HG02610 (cell line): ENCODE measurements around the gene TBC1D9.
A peak's percentile ranks its signal among the peaks of the same experiment; 100 is the strongest.
"Not testable (repeated sequence)": the region's sequence is repeated elsewhere in the genome, so short reads cannot be mapped to it uniquely, and the experiment has no call there.

Source experiments
- ATAC-seq: cut with Tn5 transposase; IDR thresholded peaks from one replicate; pipeline ENCODE4 v1.9.1; 2021; ENCODE audit warnings: mild to moderate bottlenecking, moderate library complexity; ENCODE audit not compliant: unreplicated experiment

TBC1D9 gene

DNA sequence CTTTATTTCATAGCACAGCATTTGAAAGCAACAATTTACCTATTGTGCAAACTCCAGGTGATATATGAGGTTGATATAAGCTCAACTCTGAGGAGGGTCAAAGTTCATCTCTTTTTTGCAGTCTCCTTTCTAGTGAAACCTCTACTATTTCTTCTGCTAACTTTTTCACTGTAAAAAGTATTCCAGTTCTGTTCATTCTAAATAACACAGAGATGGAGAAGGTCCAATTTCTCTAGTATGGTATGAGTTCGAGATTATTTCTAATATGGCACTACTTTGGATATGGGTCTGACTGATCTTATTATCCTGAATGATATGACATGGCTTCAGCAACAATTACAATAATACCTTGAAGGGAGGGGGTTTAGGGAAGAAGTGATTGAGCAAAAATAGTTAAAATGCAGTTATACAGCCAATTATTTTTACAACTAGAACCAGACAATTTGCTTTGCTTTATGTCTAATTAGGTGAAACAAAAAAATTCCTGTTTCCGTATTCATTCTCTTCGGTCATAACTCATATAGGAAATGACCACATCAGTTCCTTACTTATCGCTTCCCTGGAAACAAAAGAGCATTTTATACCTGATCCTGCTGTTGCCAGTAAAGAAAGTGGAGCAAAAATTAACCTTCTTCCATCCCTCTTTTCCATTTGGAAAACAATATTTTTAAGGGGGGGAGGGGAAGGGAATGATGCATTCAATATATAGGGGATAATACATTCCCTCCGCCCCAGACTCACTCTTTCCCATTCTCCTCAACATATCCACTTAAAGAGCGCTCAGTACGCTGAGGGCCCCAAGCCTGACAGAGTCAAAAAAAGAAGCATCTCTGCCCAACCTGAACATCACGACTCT is 1.0 kb downstream of the TBC1D9 start:
- ATAC-seq = no peak

DNA sequence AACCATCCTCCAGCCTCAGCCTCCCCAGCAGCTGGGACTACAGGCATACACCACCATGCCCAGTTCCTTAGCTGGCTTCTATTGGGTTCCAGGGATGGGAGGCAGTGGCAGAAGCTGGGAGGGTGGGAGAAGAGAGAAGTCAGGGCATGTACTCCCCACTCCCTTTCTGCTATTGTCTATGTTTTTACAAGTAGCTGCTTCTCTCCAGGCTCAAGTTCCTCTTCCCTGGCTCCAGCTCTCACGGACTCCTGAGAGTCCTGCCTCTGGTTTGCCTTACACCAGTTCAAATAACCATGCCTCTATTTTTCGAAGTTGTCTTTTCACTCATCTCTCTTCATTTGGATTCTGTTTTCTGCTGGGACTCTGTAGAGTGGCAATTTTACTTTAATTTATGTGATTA is 2.9 kb downstream of the TBC1D9 start:
- ATAC-seq = no peak

- no peak for ATAC-seq
Measured at GRCh38 chr4:140752291-140753068, 3.7 kb downstream of the TBC1D9 start.

DNA sequence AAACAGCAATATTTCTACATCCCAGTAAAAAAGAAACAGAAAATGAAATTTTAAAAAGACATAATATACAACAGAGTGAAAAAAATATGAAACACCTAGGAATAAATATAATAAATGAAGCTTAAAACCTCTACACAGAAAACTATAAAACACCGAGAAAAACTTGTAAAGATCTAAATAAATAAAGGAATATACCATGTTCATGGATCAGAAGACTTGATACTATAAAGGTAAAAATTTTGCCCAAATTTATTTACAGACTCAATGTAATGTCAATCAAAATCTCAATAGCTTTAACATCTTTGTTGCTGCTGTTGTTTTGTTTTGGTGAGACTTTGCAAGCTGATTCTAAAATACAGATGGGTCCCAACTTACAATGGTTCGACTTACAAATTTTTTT is 5.7 kb downstream of the TBC1D9 start:
- ATAC-seq = no peak

GRCh38 chr4:140748171-140748570 is 8.0 kb downstream of the TBC1D9 start:
- ATAC-seq = no peak

GRCh38 chr4:140746546-140746945 is 9.6 kb downstream of the TBC1D9 start:
- not testable (repeated sequence) for ATAC-seq

- ATAC-seq = no peak
Measured at GRCh38 chr4:140744421-140744820, 11.8 kb downstream of the TBC1D9 start.

- ATAC-seq = peak; percentile 80
Measured at GRCh38 chr4:140743194-140743931, 12.8 kb downstream of the TBC1D9 start.

- peak; percentile 19 for ATAC-seq
Measured at GRCh38 chr4:140742838-140743193, 13.4 kb downstream of the TBC1D9 start.

DNA sequence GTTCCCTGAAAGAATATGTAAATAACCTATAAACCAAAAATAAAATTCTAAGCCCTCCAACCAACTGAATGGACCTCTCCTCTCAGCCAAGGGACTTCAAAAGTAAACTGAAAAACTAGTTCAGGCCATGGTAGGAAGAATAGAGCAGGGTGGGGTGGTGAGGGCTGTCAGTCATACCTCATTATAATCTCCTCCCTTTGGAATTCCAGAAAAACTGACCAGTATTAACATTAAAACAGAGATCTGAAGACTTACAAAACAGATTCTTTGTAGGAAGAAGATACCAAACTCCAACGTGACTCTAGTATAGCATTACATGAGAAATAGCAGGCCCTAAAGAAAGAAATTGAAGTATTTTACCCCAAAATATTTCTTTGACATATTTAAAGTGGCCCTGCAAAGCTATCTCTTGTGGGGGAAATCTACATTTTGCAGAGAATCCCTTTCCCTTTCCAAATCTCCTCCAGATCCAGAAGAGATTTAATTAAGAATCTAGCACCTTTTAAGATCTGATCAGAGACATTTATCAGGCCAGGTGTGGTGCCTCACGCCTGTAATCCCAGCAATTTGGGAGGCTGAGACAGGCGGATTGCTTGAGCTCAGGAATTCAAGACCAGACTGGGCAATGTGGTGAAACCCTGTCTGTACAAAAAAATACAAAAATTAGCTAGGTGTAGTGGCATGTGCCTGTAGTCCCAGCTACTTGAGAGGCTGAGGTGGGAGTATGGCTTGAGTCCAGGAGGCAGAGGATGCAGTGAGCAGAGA is 15.1 kb downstream of the TBC1D9 start:
- no peak for ATAC-seq

DNA sequence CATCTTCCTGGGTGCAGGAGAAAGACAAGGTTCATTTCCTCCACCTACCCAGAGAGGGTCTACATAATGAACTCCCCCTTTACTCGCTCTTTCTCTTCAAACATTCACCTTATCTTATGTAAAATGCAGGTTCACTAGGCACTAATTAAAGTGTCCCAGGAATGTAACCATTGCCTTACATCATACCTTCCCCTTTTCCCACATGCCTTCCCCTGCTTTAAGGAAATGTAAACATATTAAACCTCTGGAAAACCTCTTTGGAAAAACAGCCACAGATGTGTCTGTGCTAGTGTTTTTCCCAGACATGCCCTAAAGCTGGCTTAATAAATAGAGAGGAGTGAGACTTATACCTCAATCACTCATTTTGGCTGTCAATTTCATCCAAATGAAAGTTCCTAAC is 15.8 kb downstream of the TBC1D9 start:
- no peak for ATAC-seq

DNA sequence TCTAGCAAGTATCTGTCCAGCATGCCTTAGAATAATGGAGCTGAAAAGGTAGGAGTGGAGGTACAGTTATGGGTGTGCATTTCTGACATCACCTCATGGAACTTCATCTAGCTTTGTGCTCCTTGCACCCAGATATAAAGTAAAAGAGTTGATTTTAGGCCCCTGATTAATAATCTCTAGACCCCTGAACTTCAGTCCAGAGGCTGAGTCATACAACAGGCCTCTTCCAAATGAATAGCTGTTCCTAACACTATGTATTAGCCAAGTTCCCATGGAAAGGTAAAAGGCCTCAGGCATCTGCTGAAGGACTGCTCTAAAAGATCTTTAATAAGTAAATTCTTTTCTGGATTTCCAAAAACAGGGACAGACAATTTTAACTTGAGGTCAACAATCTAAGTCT is 16.2 kb downstream of the TBC1D9 start:
- no peak for ATAC-seq

GRCh38 chr4:140738139-140738538 is 18.0 kb downstream of the TBC1D9 start:
- no peak for ATAC-seq

GRCh38 chr4:140736669-140737343 is 19.4 kb downstream of the TBC1D9 start:
- no peak for ATAC-seq

- no peak for ATAC-seq
Measured at GRCh38 chr4:140735779-140736391, 20.3 kb downstream of the TBC1D9 start.

- no peak for ATAC-seq
Measured at GRCh38 chr4:140735317-140735716, 20.9 kb downstream of the TBC1D9 start.

GRCh38 chr4:140732780-140733179 is 23.4 kb downstream of the TBC1D9 start:
- no peak for ATAC-seq

DNA sequence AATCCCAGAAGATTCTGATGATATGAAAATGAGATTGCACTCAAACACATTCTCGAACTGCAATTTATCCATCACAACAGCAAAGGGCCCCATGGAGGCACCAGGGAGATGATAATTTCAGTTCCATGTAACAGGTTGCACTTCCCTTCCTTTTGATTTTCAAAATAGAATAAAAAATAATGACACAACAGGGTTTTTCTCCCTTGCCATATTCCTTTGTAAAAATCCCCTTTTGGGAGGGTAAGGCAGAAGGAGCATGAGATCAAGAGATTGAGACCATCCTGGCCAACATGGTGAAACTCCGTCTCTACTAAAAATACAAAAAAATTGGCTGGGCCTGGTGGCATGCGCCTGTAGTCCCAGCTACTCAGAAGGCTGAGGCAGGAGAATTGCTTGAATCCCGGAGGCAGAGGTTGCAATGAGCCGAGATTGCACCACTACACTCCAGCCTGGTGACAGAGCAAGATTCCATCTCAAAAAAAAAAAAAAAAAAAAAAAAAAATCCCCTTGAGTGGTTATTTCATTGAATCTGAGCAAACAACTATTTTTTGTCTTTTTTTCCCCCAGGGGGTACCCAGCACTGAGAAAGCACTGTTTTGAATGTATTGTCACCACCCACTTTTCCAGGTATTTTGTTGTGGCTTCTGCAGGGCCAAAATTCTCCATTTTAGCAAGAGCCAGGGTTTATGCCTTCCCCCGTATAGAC is 26.7 kb downstream of the TBC1D9 start:
- no peak for ATAC-seq
